ENCODE measurements around the gene PCP4.
"Not testable (repeated sequence)": the region's sequence is repeated elsewhere in the genome, so short reads cannot be mapped to it uniquely, and the experiment has no call there.

The PCP4 gene

DNA sequence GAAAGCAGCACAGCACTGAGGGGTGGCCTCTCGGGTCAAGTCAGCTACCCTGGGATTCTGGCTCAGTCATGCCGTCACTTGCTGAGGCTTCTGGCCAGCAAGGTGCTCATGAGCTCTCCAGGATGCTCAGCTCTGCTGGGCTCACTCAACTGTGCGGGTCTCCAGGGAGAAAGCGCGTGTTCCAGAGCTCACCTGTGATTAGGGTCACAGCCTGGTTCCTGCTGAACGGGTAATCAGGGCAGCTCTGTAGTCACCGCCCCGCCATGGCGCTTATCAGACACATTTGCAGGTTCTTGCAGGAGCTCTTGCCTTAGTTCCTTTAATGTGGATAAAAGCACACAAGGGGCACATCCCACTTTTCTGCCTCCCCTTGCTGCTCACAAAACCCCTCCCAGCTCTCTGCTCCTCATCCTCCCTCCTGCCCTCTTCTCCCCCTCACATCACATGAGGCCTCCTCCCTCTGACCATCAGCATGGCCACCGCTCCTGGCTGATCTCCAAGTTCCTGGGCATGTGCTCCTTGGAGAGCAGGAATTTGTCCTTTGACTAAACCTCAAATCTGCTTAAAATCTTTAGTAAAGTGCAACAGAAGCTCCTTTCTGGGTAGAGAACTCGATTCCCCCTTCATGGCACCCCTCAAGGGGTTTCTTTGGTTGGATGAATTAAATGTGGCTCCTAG is 2.0 kb downstream of the PCP4 start:
- no peak for DNase-seq

DNA sequence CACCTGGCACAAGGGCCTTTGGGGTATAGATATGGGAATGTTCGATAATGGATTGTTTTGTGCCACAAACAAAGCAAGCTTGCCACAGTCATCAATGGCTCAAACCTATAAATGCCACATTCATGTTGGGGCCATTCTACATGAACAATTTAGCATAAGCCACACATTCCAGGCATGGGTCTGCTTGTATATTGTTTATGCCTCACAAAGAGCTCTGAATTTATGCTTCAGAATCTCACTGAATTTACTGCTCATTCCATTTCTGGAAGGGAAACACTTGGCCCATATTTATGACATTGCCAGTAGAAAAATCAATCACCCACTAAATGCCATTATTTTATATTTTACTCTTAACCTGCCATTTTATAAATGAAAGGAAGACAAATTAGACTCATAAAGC is 6.4 kb downstream of the PCP4 start:
- DNase-seq, result no peak

- DNase-seq, result no peak
These were observed 7.0 kb downstream of the PCP4 start for GRCh38 chr21:39874206-39874605.

GRCh38 chr21:39874759-39875158 is 7.5 kb downstream of the PCP4 start:
- DNase-seq, result no peak

GRCh38 chr21:39881661-39882060 is 14.4 kb downstream of the PCP4 start:
- no peak for DNase-seq

DNA sequence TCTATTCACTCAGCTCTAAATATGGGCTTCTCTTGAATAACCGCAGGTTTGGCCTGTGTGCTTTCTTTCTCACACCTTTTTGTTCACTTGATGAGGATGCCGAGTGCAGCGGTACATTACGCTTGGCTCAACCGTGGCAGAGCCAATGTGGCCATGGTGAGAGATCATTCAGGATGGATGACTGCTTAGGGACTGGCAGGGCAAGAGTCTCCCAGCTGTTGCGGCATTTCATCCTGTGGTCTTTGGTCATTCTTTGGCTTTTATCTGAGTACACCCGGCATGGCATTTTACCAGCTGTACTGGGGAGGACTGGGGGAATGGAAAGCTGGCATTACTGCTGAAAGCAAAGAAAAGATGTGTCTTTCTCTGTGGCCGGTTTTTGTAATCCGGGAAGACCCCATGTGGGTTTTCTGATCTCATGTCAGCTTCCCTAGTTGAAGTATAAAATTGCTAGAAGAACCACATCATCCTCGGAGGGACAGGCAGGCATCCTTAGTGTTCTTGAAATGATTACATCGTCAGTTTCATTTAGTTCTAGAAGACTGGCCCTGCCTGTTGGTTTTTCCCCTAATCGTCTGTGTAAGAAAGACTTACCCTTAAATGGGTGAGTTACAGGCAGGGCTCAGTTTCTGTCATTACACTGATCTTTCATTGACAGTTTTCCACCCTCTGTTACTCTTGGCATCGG is 15.1 kb downstream of the PCP4 start:
- no peak for DNase-seq

GRCh38 chr21:39882839-39883195 is 15.6 kb downstream of the PCP4 start:
- DNase-seq, result no peak

GRCh38 chr21:39885119-39885848 is 18.0 kb downstream of the PCP4 start:
- DNase-seq, result no peak

- no peak for DNase-seq
These were observed 21.6 kb downstream of the PCP4 start for GRCh38 chr21:39888848-39889247.

GRCh38 chr21:39891111-39891510 is 23.9 kb downstream of the PCP4 start:
- DNase-seq, result no peak

GRCh38 chr21:39891863-39892262 is 24.6 kb downstream of the PCP4 start:
- DNase-seq, result not testable (repeated sequence)

- no peak for DNase-seq
These were observed 33.3 kb downstream of the PCP4 start for GRCh38 chr21:39900491-39900890.

- no peak for DNase-seq
These were observed 33.7 kb downstream of the PCP4 start for GRCh38 chr21:39900911-39901310.

GRCh38 chr21:39902986-39903385 is 35.7 kb downstream of the PCP4 start:
- no peak for DNase-seq

DNA sequence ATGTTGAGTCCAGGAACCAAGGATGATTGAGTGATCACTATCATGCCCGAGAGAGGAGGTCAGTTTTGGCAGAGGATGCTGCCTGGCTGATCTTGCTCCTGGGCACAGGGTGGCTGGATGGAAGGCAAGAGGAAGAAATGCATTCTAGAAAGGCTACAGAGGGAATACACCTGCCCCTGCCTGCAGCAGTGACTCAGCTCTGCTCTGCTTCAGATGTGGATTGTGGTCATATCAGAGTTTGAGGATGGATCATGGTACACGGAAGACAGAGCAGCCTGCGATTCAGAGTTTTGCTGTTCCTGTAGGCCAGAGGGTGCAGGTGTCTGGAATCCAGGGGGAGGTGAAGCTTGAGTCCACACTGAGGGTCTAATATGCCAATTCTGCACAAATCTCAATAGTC is 37.2 kb downstream of the PCP4 start:
- no peak for DNase-seq

- DNase-seq, result no peak
These were observed 41.2 kb downstream of the PCP4 start for GRCh38 chr21:39908265-39908923.

- peak; percentile 11 for DNase-seq
These were observed 44.3 kb downstream of the PCP4 start for GRCh38 chr21:39911286-39912199.

- DNase-seq, result no peak
These were observed 46.6 kb downstream of the PCP4 start for GRCh38 chr21:39913706-39914305.

DNA sequence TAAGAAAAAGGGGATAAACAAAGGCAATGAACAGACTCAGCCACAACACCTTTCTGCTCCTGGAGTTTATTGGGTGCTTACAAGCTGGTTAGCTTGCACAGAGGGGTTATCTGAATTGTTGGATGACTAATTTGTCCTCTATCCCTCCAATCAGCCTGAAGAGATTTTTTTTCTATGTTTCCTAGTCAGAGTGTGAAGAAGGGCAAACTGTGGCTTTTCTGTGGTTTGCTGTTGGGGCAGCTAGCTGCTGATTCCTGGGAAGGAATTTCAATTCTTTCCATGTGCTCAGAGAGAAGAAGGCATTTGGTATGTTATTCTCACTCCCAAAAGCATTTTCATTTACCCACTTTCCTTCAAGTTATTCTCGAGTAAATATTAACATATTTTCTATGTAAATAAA is 48.6 kb downstream of the PCP4 start:
- no peak for DNase-seq

- DNase-seq, result no peak
These were observed 51.3 kb downstream of the PCP4 start for GRCh38 chr21:39918558-39918957.

GRCh38 chr21:39923476-39923875 is 56.2 kb downstream of the PCP4 start:
- DNase-seq, result no peak

Data from NCI-H510A (cell line).